Measurements from ENCODE around the gene FMO3.

- TF ChIP-seq POLR2AphosphoS5 (IDR thresholded peaks at IDR 0.05) (no peak), EP300 (conservative IDR thresholded peaks at IDR 0.05; ENCODE audit: poor library complexity, severe bottlenecking) (no peak), MXI1 (conservative IDR thresholded peaks at IDR 0.05; ENCODE audit: poor library complexity, severe bottlenecking) (no peak), EZH2 (IDR thresholded peaks at IDR 0.05; ENCODE audit: borderline replicate concordance, insufficient read depth, low read length, poor library complexity, severe bottlenecking) (no peak)
- TF ChIP-seq, protein P1, sequence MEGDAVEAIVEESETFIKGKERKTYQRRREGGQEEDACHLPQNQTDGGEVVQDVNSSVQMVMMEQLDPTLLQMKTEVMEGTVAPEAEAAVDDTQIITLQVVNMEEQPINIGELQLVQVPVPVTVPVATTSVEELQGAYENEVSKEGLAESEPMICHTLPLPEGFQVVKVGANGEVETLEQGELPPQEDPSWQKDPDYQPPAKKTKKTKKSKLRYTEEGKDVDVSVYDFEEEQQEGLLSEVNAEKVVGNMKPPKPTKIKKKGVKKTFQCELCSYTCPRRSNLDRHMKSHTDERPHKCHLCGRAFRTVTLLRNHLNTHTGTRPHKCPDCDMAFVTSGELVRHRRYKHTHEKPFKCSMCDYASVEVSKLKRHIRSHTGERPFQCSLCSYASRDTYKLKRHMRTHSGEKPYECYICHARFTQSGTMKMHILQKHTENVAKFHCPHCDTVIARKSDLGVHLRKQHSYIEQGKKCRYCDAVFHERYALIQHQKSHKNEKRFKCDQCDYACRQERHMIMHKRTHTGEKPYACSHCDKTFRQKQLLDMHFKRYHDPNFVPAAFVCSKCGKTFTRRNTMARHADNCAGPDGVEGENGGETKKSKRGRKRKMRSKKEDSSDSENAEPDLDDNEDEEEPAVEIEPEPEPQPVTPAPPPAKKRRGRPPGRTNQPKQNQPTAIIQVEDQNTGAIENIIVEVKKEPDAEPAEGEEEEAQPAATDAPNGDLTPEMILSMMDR (IDR thresholded peaks at IDR 0.05; ENCODE audit: poor library complexity, severe bottlenecking): no peak
Measured at GRCh38 chr1:171107969-171108368, 17.3 kb downstream of the FMO3 start.
